DLD1 (cell line): Measurements from ENCODE around the gene TTLL5.
"Not testable (repeated sequence)": the region's sequence is repeated elsewhere in the genome, so short reads cannot be mapped to it uniquely, and the experiment has no call there.

ENCODE experiments used
- in situ Hi-C: cut with HindIII; loops from 2 replicates; pipeline ENCODE4 v1.10.0; 2017; ENCODE audit warnings: low sequenced_read_pairs

TTLL5 gene

GRCh38 chr14:75829316-75829715 lies 168.3 kb downstream of the TTLL5 start:
- in situ Hi-C loops = no loop called here

- in situ Hi-C loops = no loop called here
Measured at GRCh38 chr14:75831455-75831854, 170.4 kb downstream of the TTLL5 start.

DNA sequence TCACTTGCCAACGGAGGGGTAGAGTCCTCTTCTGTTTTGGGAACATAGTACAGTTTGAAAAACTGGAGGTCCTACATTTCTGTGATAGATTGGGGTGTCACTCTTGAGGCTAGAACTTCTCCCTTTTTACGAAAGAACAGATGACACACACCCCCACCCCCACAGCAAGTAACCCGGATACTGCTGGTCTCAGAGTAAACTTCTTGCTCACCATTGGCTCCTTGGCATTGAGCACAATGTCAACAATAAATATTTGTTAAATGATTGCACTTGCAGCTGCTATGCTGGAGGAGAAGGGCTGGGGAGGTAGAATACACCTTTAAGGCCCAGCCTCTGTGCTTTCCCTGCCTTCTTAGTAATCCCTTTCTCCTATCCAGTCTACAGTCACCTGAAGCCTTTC lies 170.9 kb downstream of the TTLL5 start:
- in situ Hi-C loops = no loop called here

GRCh38 chr14:75832621-75833297 lies 171.7 kb downstream of the TTLL5 start:
- in situ Hi-C loops = no loop called here

- in situ Hi-C loops = no loop called here
Measured at GRCh38 chr14:75833326-75834020, 172.4 kb downstream of the TTLL5 start.

GRCh38 chr14:75835156-75835725 lies 174.2 kb downstream of the TTLL5 start:
- in situ Hi-C loops = no loop called here

- in situ Hi-C loops = no loop called here
Measured at GRCh38 chr14:75835737-75836136, 174.7 kb downstream of the TTLL5 start.

- in situ Hi-C loops = no loop called here
Measured at GRCh38 chr14:75837151-75837787, 176.2 kb downstream of the TTLL5 start.

GRCh38 chr14:75840911-75841310 lies 179.9 kb downstream of the TTLL5 start:
- in situ Hi-C loops = no loop called here

GRCh38 chr14:75842551-75842950 lies 181.5 kb downstream of the TTLL5 start:
- in situ Hi-C loops = no loop called here

GRCh38 chr14:75844486-75844885 lies 183.4 kb downstream of the TTLL5 start:
- in situ Hi-C loops = no loop called here

GRCh38 chr14:75845136-75845804 lies 184.2 kb downstream of the TTLL5 start:
- in situ Hi-C loops = no loop called here

- in situ Hi-C loops = not testable (repeated sequence)
Measured at GRCh38 chr14:75846694-75847093, 185.6 kb downstream of the TTLL5 start.

DNA sequence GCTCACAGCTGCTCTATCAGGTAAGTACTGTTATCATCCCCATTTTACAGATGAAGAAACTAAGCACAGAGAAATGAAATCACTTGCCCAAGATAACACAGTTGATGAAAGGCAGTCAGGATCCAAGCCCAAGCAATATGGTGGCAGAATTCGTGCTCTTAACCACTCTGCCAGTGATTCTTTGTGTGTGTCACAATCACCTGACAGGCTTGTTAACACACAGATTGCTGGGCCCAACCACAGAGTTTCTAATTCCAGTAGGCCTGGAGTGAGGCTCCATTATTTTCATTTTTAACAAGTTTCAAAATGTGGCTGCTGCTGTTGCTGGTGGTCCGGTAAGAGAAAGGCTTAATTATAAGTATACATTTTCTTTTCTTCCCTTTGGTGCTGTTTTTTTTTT lies 186.5 kb downstream of the TTLL5 start:
- in situ Hi-C loops = no loop called here

GRCh38 chr14:75848167-75848913 lies 187.3 kb downstream of the TTLL5 start:
- in situ Hi-C loops = no loop called here

- in situ Hi-C loops = no loop called here
Measured at GRCh38 chr14:75849300-75849895, 188.4 kb downstream of the TTLL5 start.

GRCh38 chr14:75851574-75851866 lies 190.5 kb downstream of the TTLL5 start:
- in situ Hi-C loops = no loop called here

DNA sequence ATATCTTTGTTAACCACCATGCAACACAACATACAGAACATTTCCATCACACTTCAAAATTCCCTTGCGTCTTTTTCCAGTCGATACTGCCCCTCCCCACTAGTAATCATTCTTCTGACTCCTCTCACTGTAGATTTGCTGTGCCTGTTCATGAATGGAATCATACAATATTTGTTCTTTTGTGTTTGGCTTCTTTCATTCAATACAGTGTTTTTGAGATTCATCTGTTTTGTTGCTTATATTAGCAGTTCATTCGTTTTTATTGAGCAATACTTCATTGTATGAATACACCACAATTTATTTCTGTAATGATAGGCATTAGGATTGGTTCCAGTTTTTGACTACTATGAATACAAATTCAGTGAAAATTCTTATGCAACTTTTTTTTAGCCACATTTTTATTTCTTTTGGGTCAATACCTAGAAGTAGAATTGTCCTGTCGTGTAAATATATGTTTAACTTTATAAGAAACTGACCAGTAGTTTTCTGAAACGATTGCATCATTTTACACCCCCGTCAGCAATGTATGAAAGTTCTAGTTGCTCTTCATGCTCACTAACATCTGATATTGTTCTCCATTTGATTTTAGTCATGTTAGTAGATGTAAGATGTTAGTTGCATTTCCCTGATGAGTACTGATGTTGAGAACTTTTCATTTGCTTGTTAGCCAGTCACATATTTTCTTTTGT lies 193.2 kb downstream of the TTLL5 start:
- in situ Hi-C loops = no loop called here

- in situ Hi-C loops = no loop called here
Measured at GRCh38 chr14:75857199-75857598, 196.2 kb downstream of the TTLL5 start.

GRCh38 chr14:75858362-75858761 lies 197.3 kb downstream of the TTLL5 start:
- in situ Hi-C loops = no loop called here
